HL-60 (cell line): ENCODE measurements around the gene NOS1AP.

Experiments
- POLR2AphosphoS5 ChIP-seq: IDR thresholded peaks from 2 replicates; pipeline ENCODE4 v1.6.1; 2012; ENCODE audit warnings: low read depth
- TF ChIP-seq, protein P1 (sequence below): IDR thresholded peaks from one replicate; pipeline ENCODE4 v1.5.1; 2011; ENCODE audit warnings: low read length, control low read depth, inconsistent platforms; ENCODE audit not compliant: insufficient read depth
- TF ChIP-seq, protein P2 (sequence below): IDR thresholded peaks from 2 replicates; pipeline ENCODE4 v1.6.1; 2012; ENCODE audit warnings: low read depth; ENCODE audit not compliant: insufficient replicate concordance

DNA sequence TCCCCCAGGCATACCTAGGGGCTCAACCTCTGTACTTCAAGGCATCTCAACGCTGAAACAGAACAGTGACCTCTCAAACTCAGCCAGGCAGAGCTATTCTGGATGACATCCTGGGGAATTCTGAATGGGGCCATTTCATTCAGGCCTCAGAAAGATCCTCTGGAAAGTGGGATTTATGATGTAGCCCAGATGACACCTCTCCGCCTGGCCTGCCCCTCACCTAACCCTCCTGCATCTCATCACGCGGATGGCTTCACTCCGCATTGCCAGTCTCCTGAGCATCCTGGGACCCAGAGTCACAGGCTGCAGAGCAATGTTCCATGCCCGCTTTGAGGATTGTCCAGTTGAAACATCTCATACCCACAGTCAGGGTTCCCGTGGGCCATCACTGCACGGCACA is 306.0 kb downstream of the NOS1AP start:
- TF ChIP-seq, protein P1, sequence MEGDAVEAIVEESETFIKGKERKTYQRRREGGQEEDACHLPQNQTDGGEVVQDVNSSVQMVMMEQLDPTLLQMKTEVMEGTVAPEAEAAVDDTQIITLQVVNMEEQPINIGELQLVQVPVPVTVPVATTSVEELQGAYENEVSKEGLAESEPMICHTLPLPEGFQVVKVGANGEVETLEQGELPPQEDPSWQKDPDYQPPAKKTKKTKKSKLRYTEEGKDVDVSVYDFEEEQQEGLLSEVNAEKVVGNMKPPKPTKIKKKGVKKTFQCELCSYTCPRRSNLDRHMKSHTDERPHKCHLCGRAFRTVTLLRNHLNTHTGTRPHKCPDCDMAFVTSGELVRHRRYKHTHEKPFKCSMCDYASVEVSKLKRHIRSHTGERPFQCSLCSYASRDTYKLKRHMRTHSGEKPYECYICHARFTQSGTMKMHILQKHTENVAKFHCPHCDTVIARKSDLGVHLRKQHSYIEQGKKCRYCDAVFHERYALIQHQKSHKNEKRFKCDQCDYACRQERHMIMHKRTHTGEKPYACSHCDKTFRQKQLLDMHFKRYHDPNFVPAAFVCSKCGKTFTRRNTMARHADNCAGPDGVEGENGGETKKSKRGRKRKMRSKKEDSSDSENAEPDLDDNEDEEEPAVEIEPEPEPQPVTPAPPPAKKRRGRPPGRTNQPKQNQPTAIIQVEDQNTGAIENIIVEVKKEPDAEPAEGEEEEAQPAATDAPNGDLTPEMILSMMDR, result no peak
- TF ChIP-seq, protein P2, sequence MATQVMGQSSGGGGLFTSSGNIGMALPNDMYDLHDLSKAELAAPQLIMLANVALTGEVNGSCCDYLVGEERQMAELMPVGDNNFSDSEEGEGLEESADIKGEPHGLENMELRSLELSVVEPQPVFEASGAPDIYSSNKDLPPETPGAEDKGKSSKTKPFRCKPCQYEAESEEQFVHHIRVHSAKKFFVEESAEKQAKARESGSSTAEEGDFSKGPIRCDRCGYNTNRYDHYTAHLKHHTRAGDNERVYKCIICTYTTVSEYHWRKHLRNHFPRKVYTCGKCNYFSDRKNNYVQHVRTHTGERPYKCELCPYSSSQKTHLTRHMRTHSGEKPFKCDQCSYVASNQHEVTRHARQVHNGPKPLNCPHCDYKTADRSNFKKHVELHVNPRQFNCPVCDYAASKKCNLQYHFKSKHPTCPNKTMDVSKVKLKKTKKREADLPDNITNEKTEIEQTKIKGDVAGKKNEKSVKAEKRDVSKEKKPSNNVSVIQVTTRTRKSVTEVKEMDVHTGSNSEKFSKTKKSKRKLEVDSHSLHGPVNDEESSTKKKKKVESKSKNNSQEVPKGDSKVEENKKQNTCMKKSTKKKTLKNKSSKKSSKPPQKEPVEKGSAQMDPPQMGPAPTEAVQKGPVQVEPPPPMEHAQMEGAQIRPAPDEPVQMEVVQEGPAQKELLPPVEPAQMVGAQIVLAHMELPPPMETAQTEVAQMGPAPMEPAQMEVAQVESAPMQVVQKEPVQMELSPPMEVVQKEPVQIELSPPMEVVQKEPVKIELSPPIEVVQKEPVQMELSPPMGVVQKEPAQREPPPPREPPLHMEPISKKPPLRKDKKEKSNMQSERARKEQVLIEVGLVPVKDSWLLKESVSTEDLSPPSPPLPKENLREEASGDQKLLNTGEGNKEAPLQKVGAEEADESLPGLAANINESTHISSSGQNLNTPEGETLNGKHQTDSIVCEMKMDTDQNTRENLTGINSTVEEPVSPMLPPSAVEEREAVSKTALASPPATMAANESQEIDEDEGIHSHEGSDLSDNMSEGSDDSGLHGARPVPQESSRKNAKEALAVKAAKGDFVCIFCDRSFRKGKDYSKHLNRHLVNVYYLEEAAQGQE, result no peak
- TF ChIP-seq POLR2AphosphoS5, result no peak
